Mesothelial cell of epicardium (in vitro differentiated cells): ENCODE data around the gene SPEN. TPM values are rescaled to one million over a fixed set of nuclear protein-coding genes. Genes with fewer than 3 reads are reported as not detected.

ENCODE experiments used
- DNase-seq, 2 experiments: peaks; one replicate each; pipeline ENCODE4 v3.0.0; 2021; ENCODE audit warnings: low spot score in 2 of 2; ENCODE audit not compliant: unreplicated experiment in 2 of 2
- H3K27ac Mint-ChIP-seq: 2 replicates; pipeline ENCODE4 v1.8.0; 2021; ENCODE audit warnings: mixed read lengths
- H3K27me3 Mint-ChIP-seq: 2 replicates; pipeline ENCODE4 v1.8.0; 2021; ENCODE audit warnings: low read depth, mixed read lengths
- H3K36me3 Mint-ChIP-seq: 2 replicates; pipeline ENCODE4 v1.8.0; 2021; ENCODE audit warnings: mixed read lengths
- H3K4me1 Mint-ChIP-seq: 2 replicates; pipeline ENCODE4 v1.8.0; 2021; ENCODE audit warnings: mixed read lengths
- H3K4me3 Mint-ChIP-seq: 2 replicates; pipeline ENCODE4 v1.8.0; 2021; ENCODE audit warnings: mild to moderate bottlenecking, moderate library complexity, mixed read lengths
- H3K9me3 Mint-ChIP-seq: 2 replicates; pipeline ENCODE4 v1.8.0; 2021; ENCODE audit warnings: mixed read lengths
- total RNA-seq: library from RNA; stranded (reverse); gene quantifications from 3 replicates; pipeline ENCODE4 v1.2.1, GENCODE V29; 2021
- TF ChIP-seq, protein P1 (sequence below): fragments of 200-600 bp; sonication (generic); IDR thresholded peaks from one replicate; pipeline ENCODE4 v1.5.0; 2021; ENCODE audit warnings: antibody characterized with exemption; ENCODE audit not compliant: unreplicated experiment

Gene SPEN
- total RNA-seq, 1 donor from 2014 or later: 88.0 TPM

DNA sequence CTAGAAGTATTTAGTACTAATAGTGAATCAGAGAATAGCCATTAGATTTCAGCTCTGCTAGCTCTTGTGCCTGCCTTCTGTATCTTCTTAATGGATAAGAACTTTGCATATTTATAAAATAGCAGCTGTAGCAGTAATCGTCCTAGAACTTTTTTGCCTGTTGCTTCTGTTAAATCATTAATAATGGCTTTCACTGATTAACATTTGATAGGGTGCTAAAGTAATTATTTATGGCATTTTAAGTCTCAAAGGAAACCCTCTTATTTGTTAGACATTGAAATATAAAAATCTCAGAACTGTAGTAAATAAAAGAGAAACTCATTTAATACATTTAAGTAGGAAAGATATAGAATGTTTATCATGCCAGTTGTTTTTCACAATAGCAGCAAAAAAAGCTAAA is 27.0 kb downstream of the SPEN start:
- H3K36me3 Mint-ChIP-seq: peaks cover 25% of the 10 kb centered on the region
- no peak for DNase-seq
- H3K27ac Mint-ChIP-seq: peak overlapping the region; percentile 56
- no peaks in the 10 kb centered on the region for H3K27me3 Mint-ChIP-seq
- TF ChIP-seq, protein P1, sequence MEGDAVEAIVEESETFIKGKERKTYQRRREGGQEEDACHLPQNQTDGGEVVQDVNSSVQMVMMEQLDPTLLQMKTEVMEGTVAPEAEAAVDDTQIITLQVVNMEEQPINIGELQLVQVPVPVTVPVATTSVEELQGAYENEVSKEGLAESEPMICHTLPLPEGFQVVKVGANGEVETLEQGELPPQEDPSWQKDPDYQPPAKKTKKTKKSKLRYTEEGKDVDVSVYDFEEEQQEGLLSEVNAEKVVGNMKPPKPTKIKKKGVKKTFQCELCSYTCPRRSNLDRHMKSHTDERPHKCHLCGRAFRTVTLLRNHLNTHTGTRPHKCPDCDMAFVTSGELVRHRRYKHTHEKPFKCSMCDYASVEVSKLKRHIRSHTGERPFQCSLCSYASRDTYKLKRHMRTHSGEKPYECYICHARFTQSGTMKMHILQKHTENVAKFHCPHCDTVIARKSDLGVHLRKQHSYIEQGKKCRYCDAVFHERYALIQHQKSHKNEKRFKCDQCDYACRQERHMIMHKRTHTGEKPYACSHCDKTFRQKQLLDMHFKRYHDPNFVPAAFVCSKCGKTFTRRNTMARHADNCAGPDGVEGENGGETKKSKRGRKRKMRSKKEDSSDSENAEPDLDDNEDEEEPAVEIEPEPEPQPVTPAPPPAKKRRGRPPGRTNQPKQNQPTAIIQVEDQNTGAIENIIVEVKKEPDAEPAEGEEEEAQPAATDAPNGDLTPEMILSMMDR: no peak
- no peak overlapping the region for H3K4me3 Mint-ChIP-seq
- peaks cover 5% of the 10 kb centered on the region for H3K4me1 Mint-ChIP-seq
- no peaks in the 10 kb centered on the region for H3K9me3 Mint-ChIP-seq

DNA sequence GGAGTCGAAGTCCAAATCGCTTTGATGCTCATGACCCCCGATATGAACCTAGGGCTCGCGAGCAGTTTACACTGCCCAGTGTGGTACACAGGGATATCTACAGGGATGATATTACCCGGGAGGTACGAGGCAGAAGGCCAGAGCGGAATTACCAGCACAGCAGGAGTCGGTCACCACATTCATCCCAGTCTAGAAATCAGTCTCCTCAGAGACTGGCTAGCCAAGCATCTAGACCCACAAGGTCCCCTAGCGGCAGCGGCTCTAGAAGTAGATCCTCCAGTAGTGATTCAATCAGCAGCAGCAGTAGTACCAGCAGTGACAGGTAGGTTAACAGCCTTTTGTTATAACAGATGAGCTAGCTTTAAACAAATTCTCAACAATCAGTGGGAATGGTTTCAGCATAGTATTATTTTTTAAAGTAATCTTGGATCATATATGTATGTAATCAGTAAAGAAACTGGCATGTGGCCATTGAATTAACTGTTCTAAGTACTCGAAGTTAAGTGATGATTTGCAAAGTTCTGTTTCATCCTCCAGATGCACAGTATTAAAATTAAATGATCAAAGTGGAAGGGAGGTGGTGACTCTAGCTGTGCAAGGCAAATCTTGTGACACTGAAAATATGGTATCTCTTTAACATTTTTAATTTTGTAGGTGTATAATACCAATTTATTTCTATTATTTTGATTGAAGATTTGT is 29.0 kb downstream of the SPEN start:
- Mint-ChIP-seq H3K4me1 (no peaks in the 10 kb centered on the region), H3K4me3 (no peak overlapping the region), H3K9me3 (no peaks in the 10 kb centered on the region), H3K36me3 (peaks cover 25% of the 10 kb centered on the region), H3K27ac (no peak overlapping the region), H3K27me3 (no peaks in the 10 kb centered on the region)
- no peak for DNase-seq
- TF ChIP-seq, protein P1: peak; percentile 22

DNA sequence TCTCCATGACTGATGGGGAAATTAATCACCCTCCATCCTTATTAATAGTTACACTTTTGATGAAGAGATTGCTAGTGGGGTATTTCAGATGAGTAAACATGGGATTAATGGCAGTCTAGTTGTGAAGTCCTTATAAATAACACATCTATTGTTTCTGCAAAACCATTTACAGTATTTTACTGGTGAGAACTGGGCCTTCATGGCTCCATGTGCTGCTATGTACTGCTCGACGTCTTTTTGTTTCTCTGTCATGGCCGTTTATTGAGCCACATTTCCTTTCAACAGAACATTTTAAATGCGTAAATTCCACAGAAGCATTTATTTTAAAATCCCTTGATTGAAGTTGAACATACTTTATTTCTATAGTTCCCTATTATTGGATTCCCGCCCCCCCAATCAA is 34.5 kb downstream of the SPEN start:
- TF ChIP-seq, protein P1: no peak
- H3K27ac Mint-ChIP-seq: peak overlapping the region; percentile 50
- no peaks in the 10 kb centered on the region for H3K27me3 Mint-ChIP-seq
- no peaks in the 10 kb centered on the region for H3K9me3 Mint-ChIP-seq
- H3K4me1 Mint-ChIP-seq: peaks cover 28% of the 10 kb centered on the region
- no peak overlapping the region for H3K4me3 Mint-ChIP-seq
- H3K36me3 Mint-ChIP-seq: peaks cover 6% of the 10 kb centered on the region
- DNase-seq: no peak

DNA sequence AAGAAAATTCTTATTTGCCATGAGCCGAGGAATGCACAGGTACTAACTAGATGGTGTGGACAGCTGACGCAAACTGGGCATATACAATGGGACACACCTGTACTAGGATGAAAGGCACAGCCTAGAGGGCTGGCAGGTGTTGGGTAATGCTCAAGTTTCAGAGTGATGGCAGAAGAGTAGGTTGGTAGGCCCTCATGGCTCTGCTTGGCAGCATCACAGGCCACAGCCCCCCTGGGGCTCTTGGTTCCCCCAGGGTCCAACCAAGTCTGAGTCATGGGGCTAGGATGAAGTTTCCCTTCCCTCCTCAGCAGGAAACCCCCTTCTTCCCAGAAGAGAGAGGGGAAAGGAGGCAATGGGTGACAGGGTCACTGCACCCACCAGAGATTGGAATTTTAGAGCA is 35.2 kb downstream of the SPEN start:
- TF ChIP-seq, protein P1: no peak
- Mint-ChIP-seq H3K4me3 (no peak overlapping the region), H3K27ac (peak overlapping the region; percentile 24), H3K27me3 (no peaks in the 10 kb centered on the region), H3K9me3 (no peaks in the 10 kb centered on the region), H3K36me3 (peaks cover 6% of the 10 kb centered on the region), H3K4me1 (peaks cover 29% of the 10 kb centered on the region)
- no peak for DNase-seq

DNA sequence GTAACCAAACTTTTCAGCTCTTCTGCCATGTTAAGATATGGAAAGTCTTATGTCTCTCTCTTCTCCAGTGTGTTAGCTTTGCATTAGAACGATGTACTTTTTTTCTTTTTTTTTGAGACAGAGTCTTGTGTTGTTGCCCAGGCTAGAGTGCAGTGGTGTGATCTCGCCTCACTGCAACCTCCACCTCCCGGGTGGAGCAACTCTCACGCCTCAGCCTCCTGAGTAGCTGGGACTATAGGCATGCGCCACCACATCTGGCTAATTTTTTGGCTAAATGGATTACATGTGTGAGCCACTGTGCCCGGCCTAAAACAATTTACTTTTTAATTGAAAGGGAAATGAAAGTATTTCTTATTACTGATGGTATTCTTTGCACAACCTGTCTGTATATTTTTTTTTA is 35.8 kb downstream of the SPEN start:
- TF ChIP-seq, protein P1: no peak
- Mint-ChIP-seq H3K9me3 (no peaks in the 10 kb centered on the region), H3K4me1 (peaks cover 29% of the 10 kb centered on the region), H3K36me3 (peaks cover 4% of the 10 kb centered on the region), H3K4me3 (no peak overlapping the region), H3K27me3 (no peaks in the 10 kb centered on the region), H3K27ac (peak overlapping the region; percentile 52)
- no peak for DNase-seq
